ENCODE measurements around the gene CD47.

CD47 gene

GRCh38 chr3:108011616-108012015 lies 79.2 kb downstream of the CD47 start:
- DNase-seq = no peak

- DNase-seq = no peak
These were observed 81.7 kb downstream of the CD47 start for GRCh38 chr3:108008931-108009639.

- no peak for DNase-seq
These were observed 82.7 kb downstream of the CD47 start for GRCh38 chr3:108008106-108008505.

GRCh38 chr3:108006881-108007331 lies 83.9 kb downstream of the CD47 start:
- DNase-seq = no peak

DNA sequence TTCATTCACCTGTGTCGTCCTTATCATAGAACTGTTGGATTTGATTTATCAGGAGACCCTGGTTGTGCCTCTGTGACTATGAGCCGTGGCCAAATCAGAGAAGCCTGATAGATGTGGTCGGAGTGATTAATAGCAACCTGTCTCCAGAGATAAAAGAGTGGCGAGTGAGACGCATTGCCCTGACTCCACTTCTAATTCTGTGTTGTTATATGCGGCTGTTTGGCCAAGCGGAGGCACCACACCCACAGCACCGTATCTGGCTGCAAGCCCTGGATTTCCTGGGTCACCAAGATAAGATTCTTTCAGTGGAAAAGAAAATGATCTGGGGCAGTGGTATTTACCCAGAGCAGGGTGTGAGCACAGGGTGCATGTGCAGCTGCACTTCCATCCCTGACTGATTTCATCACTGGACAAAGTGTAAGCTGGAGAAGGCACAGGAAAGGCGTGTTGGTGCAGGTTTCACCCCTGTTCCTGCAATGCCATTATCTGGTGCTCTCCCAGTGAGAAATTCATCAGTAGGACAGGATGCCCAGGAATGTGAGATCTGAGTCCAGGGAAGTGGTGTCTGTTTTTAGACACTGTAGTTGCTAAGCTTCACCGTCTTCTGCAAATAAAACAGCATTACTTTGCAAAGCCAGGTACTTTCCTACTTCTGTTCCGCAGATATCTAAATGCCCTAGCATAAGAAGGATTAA lies 84.6 kb downstream of the CD47 start:
- no peak for DNase-seq

GRCh38 chr3:108004647-108005046 lies 86.2 kb downstream of the CD47 start:
- DNase-seq = no peak

GRCh38 chr3:108001457-108001856 lies 89.4 kb downstream of the CD47 start:
- no peak for DNase-seq

GRCh38 chr3:107999215-107999775 lies 91.5 kb downstream of the CD47 start:
- DNase-seq = no peak

DNA sequence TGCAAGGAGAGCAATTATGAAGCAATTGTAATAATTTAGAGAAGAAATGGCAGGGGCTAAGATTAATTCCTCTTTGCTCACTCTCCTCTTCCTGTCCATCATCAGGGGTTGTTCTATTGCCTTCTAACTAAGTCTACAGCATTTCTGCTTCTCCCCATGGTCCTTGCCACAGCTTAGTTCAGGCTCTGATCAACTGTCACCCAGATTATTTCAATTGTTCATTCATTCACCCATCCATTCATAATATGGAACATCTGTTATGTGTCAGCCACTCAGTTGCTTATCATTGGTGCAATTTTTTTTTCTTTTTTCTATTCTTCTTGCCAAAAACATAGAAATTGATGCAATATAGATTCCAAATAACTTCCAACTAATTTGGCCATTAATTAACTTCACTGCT lies 93.2 kb downstream of the CD47 start:
- no peak for DNase-seq

GRCh38 chr3:107995823-107996222 lies 95.0 kb downstream of the CD47 start:
- no peak for DNase-seq

DNA sequence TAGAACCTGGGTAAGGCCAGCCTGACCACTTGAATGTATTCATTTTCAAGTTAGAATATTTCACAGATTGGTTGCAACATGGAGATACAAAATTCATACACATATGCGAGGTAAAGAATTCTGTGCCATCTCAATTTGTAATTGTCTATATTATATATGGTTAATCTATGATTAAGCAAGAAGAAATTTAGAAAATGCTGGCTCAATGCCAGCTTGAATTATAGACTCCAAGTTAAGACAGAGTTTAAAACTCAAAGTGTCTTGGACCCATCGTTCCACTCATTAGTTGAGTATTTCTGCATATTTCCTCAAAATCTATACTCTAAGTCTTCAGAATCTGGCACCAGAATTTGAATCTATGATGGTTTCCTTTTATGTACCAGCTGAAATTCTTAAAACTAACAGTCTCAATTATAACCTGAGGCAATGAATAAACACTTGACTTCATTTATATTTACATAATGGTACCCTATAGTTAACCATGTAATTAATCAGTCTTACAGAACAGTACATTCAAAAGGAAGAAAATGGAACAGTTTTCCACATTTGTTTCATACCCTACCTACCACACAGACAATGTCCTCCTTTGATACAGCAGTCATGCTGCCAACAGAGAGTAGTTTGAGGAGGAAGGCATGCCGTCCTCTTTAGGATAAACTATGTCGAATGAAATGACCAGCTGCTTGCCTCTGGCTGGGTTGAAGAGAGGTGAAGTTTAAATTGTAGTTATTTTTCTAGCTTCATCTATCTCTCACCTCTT lies 95.7 kb downstream of the CD47 start:
- DNase-seq = no peak

GRCh38 chr3:107994181-107994580 lies 96.7 kb downstream of the CD47 start:
- DNase-seq = no peak

DNA sequence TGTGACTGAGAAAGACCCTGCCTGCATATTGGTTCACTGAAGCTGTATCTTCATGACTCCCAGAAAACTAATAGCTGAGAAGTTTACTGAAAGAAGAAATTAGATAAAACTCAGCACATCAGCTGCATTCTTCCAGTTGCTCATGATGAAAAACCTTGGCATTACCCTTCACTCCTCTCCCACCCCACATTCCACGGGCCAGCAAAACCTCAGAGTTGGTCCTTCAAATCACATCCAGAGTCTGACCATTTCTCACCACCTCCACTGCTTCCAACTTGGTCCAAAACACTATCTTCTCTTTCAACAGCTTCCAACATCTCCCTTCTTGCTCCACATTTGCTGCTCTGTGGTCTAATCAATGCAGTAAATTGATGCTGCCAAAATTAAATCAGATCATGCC lies 97.1 kb downstream of the CD47 start:
- DNase-seq = no peak
